ENCODE data around the gene WNT4.

DNA sequence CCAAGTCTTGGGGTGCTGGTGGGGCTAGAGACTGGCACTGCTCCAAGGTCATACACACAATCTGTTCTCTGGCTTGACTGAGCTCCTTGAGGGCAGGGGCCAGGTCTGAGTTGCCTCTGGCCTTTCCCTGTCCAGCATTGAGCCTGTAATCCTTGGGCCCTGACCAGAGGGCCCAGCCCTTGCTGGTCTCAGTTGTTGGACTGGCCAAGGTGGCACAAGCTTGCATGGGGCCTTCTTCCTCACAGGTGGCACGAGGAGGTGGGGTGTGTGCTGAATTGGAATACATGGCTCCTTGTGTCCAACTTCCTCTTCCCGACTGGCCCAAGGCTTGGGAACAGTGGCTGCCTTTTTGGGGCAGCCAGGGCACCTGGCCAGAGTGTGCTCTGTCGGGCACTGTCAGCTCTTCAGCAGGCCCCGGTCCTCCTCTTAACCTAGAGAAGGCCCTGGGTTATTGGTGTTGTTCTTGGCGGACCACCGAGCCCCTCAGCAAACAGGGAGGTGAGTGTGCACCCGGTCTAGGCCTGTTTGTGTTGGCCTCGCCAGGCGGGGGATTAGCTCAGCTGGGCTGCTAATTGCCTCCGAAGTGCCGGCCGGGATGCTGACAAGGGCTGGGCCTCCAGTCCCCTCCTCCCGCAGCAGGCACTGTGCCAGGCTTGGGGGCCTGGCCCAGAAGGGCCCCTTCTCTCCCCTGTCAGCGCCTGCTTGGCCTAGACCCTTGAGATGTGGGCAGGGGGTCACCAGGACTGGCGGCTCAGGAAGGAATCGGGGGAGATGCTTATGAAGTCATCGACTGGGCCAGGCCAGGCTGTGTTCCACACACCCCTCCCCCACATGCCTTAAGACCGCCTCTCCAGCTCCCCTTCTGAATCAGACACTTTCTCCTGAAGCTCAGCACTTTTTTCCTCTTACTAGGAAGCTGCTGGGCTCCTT lies 28.5 kb downstream of the WNT4 start:
- TF ChIP-seq GATA3 (IDR thresholded peaks at IDR 0.05; ENCODE audit: low read depth, low read length) (no peak), GATA2 (IDR thresholded peaks at IDR 0.05; ENCODE audit: low read depth, low read length) (no peak)

All from SH-SY5Y (cell line).